Left ventricle myocardium inferior (tissue), 1 donor: ENCODE measurements around the gene CPT1B. TPM values are rescaled to one million over a fixed set of nuclear protein-coding genes. Genes with fewer than 3 reads are reported as not detected.

Experiments
- DNase-seq: peaks from one replicate; pipeline ENCODE4 v3.0.0-alpha.2; 2020
- H3K27ac ChIP-seq: fragments of 200-600 bp; replicated peaks from 2 replicates; pipeline ENCODE4 v1.8.0; 2021
- H3K27me3 ChIP-seq: fragments of 200-600 bp; 2 replicates; pipeline ENCODE4 v1.8.0; 2021; ENCODE audit warnings: low read depth
- H3K36me3 ChIP-seq: fragments of 200-600 bp; 2 replicates; pipeline ENCODE4 v1.8.0; 2021
- H3K4me1 ChIP-seq: fragments of 200-600 bp; 2 replicates; pipeline ENCODE4 v1.8.0; 2021
- H3K4me3 ChIP-seq: fragments of 200-600 bp; 2 replicates; pipeline ENCODE4 v1.8.0; 2021; ENCODE audit warnings: mild to moderate bottlenecking, moderate library complexity
- H3K9me3 ChIP-seq: fragments of 200-600 bp; replicated peaks from 2 replicates; pipeline ENCODE4 v1.8.0; 2021
- intact Hi-C: fragments of 100-400 bp; cut with micrococcal nuclease; formaldehyde crosslinking; loops from one replicate; pipeline ENCODE4 v1.11.0; 2022
- total RNA-seq: library from RNA; stranded (reverse); fragmentation: NEBNext Ultra II Directional; extraction: Animal tissue kit (Norgen Biotek cat#: 25700); gene quantifications from one replicate; pipeline ENCODE4 v1.2.1, GENCODE V29; 2021
- TF ChIP-seq, protein P1 (sequence below): fragments of 200-600 bp; IDR thresholded peaks from 2 replicates; pipeline ENCODE4 v1.8.0; 2021; ENCODE audit warnings: antibody characterized with exemption, mild to moderate bottlenecking, borderline replicate concordance
- donor health status: DM: no; HTN: yes; CAD: no; lungs with severe emphysema.

The CPT1B gene
- total RNA-seq, 1 donor from 2014 or later: 394 TPM

DNA sequence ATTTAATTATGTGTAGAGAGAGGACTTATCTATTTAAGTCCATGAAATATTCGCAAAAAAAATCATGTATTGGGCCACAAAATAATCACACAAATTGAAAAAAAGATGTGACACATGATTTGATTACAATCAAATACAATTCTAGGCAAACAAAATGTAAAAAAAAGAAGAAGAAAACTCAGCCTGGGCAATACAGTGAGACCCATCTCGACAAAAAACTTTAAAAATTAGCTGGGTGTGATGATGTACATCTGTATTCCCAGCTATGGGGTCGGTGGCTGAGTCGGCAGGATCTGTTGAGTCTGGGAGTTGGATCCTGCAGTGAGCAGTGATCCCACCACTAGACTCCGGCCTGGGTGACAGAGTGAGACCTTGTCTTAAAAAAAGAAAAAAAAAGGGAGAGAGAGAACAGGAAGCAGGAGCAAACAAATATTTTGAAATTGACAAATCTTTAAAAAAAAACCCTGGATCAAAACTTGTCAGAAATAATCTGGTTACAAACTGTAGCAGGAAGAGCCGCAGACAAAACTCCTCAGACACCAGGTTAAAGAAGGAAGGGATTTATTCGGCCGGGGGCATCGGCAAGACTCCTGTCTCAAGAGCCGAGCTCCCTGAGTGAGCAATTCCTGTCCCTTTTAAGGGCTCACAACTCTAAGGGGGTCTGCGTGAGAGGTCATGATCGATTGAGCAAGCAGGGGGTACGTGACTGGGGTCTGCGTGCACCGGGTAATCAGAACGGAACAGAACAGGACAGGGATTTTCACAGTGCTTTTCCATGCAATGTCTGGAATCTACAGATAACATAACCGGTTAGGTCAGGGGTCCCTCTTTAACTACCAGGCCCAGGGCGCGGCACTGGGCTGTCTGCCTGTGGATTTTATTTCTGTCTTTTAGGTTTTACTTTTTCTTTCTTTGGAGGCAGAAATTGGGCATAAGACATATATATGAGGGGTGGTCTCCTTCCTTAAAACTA is 45.1 kb downstream of the CPT1B start:
- TF ChIP-seq, protein P1, sequence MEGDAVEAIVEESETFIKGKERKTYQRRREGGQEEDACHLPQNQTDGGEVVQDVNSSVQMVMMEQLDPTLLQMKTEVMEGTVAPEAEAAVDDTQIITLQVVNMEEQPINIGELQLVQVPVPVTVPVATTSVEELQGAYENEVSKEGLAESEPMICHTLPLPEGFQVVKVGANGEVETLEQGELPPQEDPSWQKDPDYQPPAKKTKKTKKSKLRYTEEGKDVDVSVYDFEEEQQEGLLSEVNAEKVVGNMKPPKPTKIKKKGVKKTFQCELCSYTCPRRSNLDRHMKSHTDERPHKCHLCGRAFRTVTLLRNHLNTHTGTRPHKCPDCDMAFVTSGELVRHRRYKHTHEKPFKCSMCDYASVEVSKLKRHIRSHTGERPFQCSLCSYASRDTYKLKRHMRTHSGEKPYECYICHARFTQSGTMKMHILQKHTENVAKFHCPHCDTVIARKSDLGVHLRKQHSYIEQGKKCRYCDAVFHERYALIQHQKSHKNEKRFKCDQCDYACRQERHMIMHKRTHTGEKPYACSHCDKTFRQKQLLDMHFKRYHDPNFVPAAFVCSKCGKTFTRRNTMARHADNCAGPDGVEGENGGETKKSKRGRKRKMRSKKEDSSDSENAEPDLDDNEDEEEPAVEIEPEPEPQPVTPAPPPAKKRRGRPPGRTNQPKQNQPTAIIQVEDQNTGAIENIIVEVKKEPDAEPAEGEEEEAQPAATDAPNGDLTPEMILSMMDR: no peak
- Histone ChIP-seq H3K4me3 (peak overlapping the region; percentile 74), H3K4me1 (peaks cover 48% of the 10 kb centered on the region), H3K36me3 (no peaks in the 10 kb centered on the region), H3K27me3 (peaks cover 75% of the 10 kb centered on the region), H3K9me3 (no peaks in the 10 kb centered on the region), H3K27ac (peak overlapping the region; percentile 94)
- no peak for DNase-seq
- intact Hi-C loops: no loop called here

GRCh38 chr22:50531962-50532674 is 46.1 kb downstream of the CPT1B start:
- TF ChIP-seq, protein P1: no peak
- H3K4me3 ChIP-seq: peak overlapping the region; percentile 74
- DNase-seq: peak; percentile 88
- H3K27me3 ChIP-seq: peaks cover 75% of the 10 kb centered on the region
- H3K9me3 ChIP-seq: no peaks in the 10 kb centered on the region
- H3K36me3 ChIP-seq: no peaks in the 10 kb centered on the region
- intact Hi-C loops: no loop called here
- H3K4me1 ChIP-seq: peaks cover 57% of the 10 kb centered on the region
- H3K27ac ChIP-seq: peak overlapping the region; percentile 94

DNA sequence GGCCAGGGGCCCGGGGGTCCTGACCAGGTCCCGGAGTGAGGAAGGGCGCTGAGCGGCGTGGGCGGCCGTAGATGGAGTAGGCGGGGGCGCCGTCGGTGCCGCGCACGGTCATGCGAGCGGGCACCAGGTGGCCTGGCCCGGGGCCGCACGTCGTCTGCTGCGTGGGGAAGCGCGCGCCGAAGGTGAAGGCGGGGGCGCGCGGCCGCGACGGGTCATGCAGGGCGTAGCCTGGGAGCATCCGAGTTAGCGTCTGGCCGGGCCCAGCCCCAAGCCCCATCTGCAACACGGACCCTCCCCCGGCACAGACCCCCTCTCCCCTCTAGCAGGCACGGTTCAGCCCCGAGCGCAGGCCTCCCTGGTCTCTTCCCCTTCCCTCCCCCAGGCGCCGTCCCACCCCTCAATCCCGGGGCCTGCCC is 46.7 kb downstream of the CPT1B start:
- Histone ChIP-seq H3K4me3 (peak overlapping the region; percentile 74), H3K9me3 (no peaks in the 10 kb centered on the region), H3K4me1 (peaks cover 63% of the 10 kb centered on the region), H3K27ac (peak overlapping the region; percentile 94), H3K36me3 (no peaks in the 10 kb centered on the region), H3K27me3 (peaks cover 71% of the 10 kb centered on the region)
- TF ChIP-seq, protein P1: no peak
- peak; percentile 58 for DNase-seq
- intact Hi-C loops: no loop called here

GRCh38 chr22:50530877-50531545 is 47.2 kb downstream of the CPT1B start:
- Histone ChIP-seq H3K9me3 (no peaks in the 10 kb centered on the region), H3K27ac (peak overlapping the region; percentile 94), H3K36me3 (no peaks in the 10 kb centered on the region), H3K4me1 (peaks cover 69% of the 10 kb centered on the region), H3K4me3 (peak overlapping the region; percentile 74), H3K27me3 (peaks cover 66% of the 10 kb centered on the region)
- peak; percentile 87 for DNase-seq
- intact Hi-C loops: no loop called here
- TF ChIP-seq, protein P1: no peak

DNA sequence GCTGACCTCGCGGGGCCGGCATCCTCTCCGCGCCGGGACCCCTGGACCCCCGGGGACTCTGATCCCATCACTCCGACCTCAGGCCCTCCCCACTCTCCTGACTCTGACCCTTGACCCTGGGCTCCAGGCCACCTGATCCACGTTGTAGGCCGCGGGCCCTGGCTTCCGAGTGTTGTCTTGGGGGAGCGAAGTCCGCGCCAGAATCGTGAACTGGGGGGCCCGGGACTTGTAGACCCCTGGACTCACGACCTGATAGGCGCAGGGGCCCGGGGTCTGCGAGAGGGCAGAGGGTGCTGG is 47.7 kb downstream of the CPT1B start:
- Histone ChIP-seq H3K4me3 (peak overlapping the region; percentile 74), H3K27ac (peak overlapping the region; percentile 94), H3K27me3 (peaks cover 65% of the 10 kb centered on the region), H3K36me3 (no peaks in the 10 kb centered on the region), H3K4me1 (peaks cover 73% of the 10 kb centered on the region), H3K9me3 (no peaks in the 10 kb centered on the region)
- peak; percentile 52 for DNase-seq
- intact Hi-C loops: no loop called here
- TF ChIP-seq, protein P1: no peak
